GM19467 (cell line): Measurements from ENCODE around the gene GOLGA6C.
"Not testable (repeated sequence)": the region's sequence is repeated elsewhere in the genome, so short reads cannot be mapped to it uniquely, and the experiment has no call there.

Source experiments
- ATAC-seq: cut with Tn5 transposase; IDR thresholded peaks from one replicate; pipeline ENCODE4 v1.9.1; 2021; ENCODE audit warnings: mild to moderate bottlenecking, moderate library complexity; ENCODE audit not compliant: unreplicated experiment

The GOLGA6C gene

DNA sequence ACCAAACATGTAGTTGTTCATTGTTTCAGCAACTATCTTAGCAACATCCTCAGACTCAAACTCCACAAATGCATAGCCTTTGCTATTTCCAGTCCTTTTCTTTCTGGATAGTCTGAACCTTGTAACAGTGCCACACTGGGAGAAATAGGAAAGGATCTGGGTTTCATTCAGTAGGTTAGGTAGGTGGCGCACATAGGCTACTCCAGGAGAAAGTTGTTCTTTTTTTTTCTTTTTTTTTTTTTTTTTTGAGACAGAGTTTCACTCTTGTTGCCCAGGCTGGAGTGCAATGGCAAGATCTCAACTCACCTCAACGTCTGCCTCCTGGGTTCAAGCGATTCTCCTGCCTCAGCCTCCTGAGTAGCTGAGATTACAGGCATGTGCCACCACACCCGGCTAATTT, 5.8 kb upstream of the GOLGA6C start:
- ATAC-seq = not testable (repeated sequence)

DNA sequence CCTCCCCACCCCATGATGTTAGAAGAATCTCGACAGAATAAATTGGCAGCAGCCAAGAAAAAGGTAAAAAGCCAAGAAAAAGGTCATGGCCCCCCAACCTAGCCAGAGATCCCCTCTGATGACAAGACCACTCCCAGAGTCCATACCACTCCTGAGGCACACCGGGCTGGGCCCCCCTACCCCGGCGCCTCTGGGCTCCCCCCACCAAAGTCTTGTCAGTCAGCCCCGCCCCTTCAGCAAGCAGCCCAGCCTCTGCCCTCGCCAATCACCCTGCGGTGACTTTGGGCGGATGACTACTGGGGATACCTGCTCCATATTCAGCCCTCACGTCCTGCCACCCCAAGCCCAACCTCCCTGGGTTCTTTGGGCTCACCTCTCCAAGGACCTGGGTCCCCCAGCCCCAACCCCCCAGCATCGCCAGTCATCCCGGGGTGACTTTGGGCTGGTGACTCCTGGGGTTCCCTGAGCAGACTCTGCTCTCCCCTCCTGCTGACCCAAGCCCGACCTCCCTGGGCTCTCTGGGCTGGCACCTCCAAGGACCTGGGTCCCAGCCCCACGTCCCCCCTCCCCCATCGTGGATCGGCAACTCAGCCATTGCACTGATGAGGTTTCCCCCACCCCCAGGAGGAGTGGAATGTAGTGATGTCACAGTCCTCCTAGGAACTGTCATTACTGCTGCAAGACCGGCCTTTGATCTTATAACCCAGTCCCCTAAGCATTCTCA, 648 bp downstream of the GOLGA6C start:
- not testable (repeated sequence) for ATAC-seq

DNA sequence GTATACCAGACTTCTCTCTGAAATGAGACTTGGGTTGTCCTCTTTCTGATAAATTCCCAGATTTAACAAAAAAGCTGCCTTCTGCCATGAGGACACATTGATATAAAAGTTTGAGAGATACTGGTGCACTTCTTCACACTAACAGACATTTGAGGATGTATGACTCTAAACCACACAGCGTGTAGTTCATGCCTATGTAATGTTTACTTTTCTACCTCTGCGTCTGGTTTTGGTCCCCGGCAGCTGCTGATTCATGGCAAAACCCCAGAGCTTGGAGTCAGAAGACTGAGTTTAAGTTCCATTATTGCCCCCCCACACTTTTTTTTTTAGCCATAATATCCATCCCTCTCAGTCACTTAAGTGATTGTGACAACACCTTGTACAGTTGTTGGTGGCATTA, 1.7 kb downstream of the GOLGA6C start:
- not testable (repeated sequence) for ATAC-seq

DNA sequence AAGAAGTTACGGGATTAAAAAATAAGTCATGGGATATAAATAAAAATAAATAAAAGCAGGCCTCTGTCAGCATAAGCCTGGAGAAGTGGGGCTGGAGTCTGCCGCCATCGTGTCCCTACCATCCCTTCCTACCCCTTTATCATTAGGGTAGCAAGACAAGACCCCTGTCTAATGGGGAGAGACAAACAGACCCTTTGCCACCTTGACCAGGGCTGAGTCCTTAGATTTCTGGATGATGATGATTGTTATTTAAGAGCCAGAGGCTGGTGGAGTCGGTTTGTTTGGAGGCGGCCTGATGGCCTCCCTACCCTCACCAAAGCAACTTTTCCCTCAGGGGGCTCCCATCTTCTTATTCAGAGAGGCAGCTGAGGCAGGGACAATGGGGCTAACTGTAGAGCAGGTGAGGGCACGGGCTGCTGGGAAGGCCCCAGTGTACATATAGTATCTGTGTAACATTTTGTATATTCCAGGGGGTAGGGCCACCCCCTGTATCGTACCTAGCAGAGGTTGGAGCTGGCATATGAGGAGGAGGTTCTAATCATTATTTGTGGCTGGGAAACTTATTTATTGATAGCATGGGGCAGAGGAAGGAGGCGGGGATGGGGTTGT, 15.7 kb downstream of the GOLGA6C start:
- ATAC-seq = not testable (repeated sequence)

DNA sequence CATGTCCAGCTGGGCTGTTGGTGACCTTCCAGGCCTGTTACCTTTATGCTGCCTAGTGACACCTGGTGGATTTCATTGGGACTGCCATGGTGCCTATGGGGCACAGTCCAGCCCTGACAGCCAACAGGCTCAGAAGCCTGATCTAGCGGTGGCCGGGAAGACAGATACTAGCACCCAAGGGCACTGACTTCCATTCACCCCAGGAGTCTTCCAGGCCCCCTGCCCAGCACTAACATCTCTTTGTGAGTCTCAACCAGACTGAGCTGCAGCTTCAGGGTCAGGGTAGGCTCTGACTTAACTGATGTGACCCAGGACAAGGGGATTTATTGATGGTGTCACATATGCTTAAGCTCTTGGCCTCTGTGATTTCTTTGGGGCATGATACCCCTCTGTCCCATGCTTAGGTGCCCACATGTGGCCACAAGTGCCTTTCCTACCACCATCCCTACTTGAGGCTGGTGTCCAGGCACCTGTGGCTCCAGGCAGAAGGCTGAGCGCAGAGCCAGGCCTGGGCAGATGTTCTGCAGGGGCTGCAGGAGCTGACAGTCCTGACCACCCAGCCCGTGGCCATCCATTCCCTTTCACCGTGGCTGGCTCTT, 16.5 kb downstream of the GOLGA6C start:
- ATAC-seq = peak; percentile 84

GRCh38 chr15:75275617-75276016, 17.5 kb downstream of the GOLGA6C start:
- not testable (repeated sequence) for ATAC-seq

DNA sequence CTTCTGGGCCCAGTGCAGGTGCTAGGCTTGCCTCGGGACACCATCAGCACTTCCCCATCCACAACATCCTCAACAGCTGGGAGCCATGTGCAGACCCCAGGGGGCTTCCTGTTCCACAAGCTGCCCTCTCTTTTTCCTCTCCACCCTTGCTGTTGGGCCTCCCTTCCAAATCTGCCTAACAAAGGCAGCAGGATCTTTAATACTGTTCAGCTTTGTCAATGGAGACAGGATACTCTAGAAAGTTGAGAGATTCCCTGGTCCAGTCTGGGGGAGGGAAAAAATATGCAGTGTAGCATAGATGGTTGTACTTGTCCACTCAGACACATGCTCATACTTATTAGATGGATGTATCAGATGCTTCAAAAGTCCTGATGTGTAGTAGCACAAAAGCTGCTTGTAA, 20.4 kb downstream of the GOLGA6C start:
- not testable (repeated sequence) for ATAC-seq

GRCh38 chr15:75282572-75282971, 24.4 kb downstream of the GOLGA6C start, which contains the start of gene GOLGA6D:
Gene GOLGA6D, plus strand, starts transcription at chr15:75282835. Its CDS starts 41 bp downstream, at chr15:75282876.
- not testable (repeated sequence) for ATAC-seq

DNA sequence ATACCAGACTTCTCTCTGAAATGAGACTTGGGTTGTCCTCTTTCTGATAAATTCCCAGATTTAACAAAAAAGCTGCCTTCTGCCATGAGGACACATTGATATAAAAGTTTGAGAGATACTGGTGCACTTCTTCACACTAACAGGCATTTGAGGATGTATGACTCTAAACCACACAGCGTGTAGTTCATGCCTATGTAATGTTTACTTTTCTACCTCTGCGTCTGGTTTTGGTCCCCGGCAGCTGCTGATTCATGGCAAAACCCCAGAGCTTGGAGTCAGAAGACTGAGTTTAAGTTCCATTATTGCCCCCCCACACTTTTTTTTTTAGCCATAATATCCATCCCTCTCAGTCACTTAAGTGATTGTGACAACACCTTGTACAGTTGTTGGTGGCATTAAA, 26.0 kb downstream of the GOLGA6C start:
- ATAC-seq = not testable (repeated sequence)

DNA sequence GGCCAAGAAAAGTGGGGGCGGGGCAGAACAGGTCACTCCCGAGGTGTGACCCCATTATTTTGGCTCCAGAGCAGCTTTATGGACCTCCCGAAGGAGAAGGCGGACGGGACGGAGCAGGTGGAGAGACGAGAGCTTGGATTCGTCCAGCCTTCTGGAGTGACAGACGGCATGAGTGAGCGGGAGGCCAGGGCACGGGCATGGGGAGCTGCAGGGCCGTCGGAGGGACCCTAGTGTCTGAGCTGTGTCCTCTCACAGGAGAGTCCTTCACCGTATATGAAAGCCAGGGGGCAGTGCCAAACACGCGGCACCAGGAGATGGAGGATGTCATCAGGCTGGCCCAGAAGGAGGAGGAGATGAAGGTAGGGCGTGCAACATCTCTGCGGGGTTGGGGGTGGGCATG, 35.5 kb downstream of the GOLGA6C start:
- ATAC-seq = not testable (repeated sequence)

DNA sequence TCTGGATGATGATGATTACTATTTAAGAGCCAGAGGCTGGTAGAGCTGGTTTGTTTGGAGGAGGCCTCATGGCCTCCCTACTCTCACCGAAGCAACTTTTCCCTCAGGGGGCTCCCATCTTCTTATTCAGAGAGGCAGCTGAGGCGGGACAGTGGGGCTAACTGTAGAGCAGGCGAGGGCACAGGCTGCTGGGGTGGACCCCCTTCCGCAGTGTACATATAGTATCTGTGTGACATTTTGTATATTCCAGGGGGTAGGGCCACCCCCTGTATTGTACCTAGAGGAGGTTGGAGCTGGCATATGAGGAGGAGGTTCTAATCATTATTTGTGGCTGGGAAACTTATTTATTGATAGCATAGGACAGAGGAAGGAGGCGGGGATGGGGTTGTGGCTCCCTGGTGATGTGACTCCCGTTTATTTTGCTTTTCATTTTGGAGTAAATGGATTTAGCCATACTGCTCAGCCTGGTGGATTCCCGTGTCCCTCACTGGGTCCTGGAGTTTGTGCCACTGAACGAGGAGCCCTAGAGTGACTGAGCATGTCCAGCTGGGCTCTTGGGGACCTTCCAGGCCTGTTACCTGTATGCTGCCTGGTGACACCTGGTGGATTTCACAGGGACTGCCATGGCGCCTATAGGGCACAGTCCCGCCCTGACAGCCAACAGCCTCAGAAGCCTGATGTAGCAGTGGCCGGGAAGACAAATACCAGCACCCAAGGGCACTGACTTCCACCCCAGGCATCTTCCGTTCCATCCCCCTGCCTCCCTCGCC, 40.6 kb downstream of the GOLGA6C start:
- not testable (repeated sequence) for ATAC-seq

- not testable (repeated sequence) for ATAC-seq
These were observed 41.2 kb downstream of the GOLGA6C start for GRCh38 chr15:75299311-75299688.

DNA sequence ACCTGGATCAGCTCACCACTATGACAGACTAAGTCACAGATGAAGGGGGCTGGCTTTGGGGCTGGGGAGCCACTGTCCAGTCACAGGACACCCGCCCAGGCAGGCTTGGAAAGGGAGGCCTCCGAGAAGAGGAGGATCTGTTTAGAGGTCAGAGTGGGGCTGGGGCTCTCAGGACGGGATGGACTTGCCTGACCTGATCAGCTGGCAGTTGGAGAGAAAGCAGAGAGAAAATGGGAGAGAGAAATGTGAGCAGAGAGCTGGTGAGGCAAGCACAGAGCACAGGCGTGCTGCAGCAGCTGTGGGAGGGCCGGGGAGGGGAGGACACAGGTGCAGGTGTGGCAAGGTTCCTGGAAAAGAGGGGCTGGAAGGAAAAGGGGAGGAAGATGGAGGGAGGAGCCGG, 41.9 kb downstream of the GOLGA6C start:
- ATAC-seq = not testable (repeated sequence)

GRCh38 chr15:75302318-75302717, 44.2 kb downstream of the GOLGA6C start:
- no peak for ATAC-seq

DNA sequence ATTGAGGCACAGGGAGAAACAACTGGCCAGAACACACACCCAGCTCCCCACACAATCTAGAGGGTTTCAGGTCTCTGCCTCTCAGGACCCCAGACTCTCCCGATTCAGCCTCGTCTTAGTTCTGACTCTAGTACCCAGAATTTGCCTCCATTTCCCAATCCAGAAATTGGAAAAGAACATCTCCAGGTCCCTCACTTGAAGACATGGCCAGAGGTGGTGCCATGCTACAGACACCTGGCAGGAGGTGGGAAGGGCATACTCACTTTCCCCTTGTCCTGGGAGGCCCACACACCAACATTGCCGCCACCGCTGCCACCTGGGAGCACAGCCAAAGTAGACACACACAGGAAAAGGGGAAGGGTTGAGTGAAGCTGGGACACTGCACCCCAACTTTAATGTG, 44.6 kb downstream of the GOLGA6C start:
- ATAC-seq = not testable (repeated sequence)

DNA sequence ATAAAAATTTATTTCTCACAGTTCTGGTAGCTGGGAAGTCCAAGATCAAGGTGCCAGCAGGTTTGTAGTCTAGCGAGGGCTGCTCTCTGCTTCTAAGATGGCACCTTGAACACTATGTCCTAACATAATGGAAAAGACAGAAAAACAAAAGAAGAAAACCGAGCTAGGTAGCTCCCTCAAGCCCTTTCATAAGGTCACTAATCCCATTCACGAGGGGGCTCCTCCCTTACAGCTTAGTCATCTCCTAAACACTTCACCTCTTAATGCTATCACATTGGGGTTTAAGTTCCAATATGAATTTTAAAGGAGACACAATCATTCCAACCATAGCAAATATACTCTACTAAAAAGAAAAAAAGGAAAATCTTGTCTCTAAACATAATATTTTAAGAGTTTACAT, 48.1 kb downstream of the GOLGA6C start:
- no peak for ATAC-seq

DNA sequence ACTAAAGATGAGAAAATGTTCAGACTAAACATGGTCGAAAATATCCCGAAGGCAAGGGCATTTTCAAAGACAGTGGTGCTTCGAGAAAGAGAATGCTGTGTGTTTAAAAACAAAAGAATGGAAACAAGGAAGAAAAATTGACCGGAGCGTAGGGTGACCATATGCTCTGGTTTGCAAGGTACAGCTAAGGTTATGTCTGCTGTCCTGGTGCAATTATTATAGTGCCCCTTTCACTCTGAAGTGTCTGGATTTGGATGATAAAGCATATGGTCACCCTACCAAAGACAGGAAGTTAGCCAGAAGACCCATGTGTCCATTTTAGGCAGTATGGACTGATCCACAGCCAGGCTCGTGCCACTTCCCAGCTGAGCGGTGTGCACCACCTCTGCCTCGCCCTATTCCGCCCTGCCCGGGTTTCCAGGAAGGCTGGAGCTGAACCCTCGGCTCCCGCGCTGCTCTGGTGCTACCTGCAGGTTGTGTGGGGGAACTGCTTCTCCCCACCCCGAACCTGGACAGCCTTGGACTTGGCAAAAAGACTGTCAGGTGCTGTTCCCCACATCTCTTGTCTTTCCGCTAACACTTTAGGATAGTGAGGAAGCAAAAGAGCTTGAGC, 49.8 kb downstream of the GOLGA6C start:
- no peak for ATAC-seq

GRCh38 chr15:75309711-75310110, 51.6 kb downstream of the GOLGA6C start:
- ATAC-seq = no peak

- not testable (repeated sequence) for ATAC-seq
These were observed 54.4 kb downstream of the GOLGA6C start for GRCh38 chr15:75312548-75312947.

DNA sequence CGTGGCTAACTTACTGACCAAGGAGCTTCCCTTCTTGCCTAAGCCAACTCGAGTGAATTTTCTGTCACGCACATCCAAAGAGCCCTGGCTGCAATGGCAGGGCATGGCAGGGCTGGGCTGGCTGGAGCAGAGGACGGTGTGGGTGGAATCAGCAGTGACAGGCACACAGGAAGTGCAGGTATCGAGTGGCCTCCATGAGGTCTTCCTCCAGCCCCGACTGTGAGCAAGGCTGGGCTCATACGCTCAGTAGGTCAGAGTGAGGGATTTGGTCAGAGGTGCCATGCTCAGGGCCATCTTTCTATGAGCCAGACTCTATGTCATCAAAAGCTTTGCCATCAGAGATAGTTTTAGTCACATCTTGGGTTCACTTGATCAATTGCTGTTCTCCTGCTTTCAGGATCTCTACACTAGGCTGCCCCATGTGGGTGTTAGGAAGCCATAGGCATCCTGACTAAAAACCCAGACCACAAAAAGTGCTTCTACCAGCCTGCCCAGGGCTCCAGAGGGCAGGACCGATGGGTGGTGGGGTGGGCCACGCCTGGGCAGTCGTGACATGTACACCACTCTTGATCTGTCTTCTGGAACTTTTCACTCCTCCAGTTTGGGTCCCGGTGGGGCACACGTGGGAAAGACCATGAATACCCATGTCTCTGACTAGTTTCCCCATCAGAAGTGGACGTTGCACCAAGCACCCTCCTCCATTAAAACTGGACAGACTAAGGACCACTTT, 55.1 kb downstream of the GOLGA6C start:
- ATAC-seq = no peak
